ENCODE data around the gene EPB41L3. TPM values are rescaled to one million over a fixed set of nuclear protein-coding genes. Genes with fewer than 3 reads are reported as not detected.

EPB41L3 gene
- polyA plus RNA-seq, 1 donor from 2014 or later = 19.6 TPM

DNA sequence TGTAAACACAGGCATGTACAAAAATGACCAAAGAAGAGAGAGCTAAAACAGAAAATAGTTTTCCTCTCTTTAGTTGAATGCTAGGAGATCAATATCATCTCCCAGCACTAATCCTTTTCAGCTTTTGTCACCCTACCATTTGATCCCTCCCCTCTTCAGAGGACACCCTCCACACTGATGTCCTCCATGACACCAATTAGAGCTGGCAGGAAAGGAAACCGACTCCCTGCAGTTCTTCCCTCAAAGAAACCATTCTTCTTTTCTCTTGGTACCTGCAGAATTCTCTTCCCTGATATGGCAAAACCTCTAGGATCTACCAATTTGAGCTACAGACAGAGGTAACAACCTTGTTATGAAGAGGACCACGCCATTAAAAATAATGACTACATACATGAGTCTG lies 5.3 kb downstream of the EPB41L3 start:
- no peak overlapping the region for H3K27ac ChIP-seq (ENCODE audit: low read length)
- H3K4me3 ChIP-seq (ENCODE audit: low read length) = no peak overlapping the region
- H3F3A ChIP-seq (ENCODE audit: insufficient read depth, low read length, poor library complexity, severe bottlenecking) = no peaks in the 10 kb centered on the region
- H3K9me2 ChIP-seq (ENCODE audit: insufficient read depth, low read length) = no peaks in the 10 kb centered on the region
- H3K9me3 ChIP-seq (ENCODE audit: low read length) = no peaks in the 10 kb centered on the region
- no peak overlapping the region for H3K9ac ChIP-seq (ENCODE audit: low read length)
- peaks cover 17% of the 10 kb centered on the region for H3K27me3 ChIP-seq (ENCODE audit: insufficient read depth, low read depth, low read length)
- TF ChIP-seq POLR2AphosphoS5 (IDR thresholded peaks at IDR 0.05) (no peak), TAF1 (IDR thresholded peaks at IDR 0.05; ENCODE audit: low read depth) (no peak), RAD21 (conservative IDR thresholded peaks at IDR 0.05) (no peak), EP300 (conservative IDR thresholded peaks at IDR 0.05; ENCODE audit: poor library complexity, severe bottlenecking) (no peak)
- no peaks in the 10 kb centered on the region for H3K79me2 ChIP-seq (replicated peaks; ENCODE audit: insufficient read depth, low read length)
- no peak overlapping the region for H3K4me2 ChIP-seq (ENCODE audit: low read length)
- no peaks in the 10 kb centered on the region for H4K20me1 ChIP-seq (ENCODE audit: insufficient read depth)
- no peak overlapping the region for H2AFZ ChIP-seq (ENCODE audit: low read depth, low read length)
- no peaks in the 10 kb centered on the region for H3K36me3 ChIP-seq (ENCODE audit: insufficient read depth, low read length)

GRCh38 chr18:5537860-5538259 lies 5.9 kb downstream of the EPB41L3 start:
- TF ChIP-seq EP300 (conservative IDR thresholded peaks at IDR 0.05; ENCODE audit: poor library complexity, severe bottlenecking) (no peak), CTCF (IDR thresholded peaks at IDR 0.05; ENCODE audit: poor library complexity, severe bottlenecking) (no peak), TAF1 (IDR thresholded peaks at IDR 0.05; ENCODE audit: low read depth) (no peak), EZH2 (IDR thresholded peaks at IDR 0.05; ENCODE audit: borderline replicate concordance, insufficient read depth, low read length, poor library complexity, severe bottlenecking) (no peak), MXI1 (conservative IDR thresholded peaks at IDR 0.05; ENCODE audit: poor library complexity, severe bottlenecking) (no peak), RAD21 (conservative IDR thresholded peaks at IDR 0.05) (no peak)
- Histone ChIP-seq H3F3A (ENCODE audit: insufficient read depth, low read length, poor library complexity, severe bottlenecking) (no peaks in the 10 kb centered on the region), H3K9me3 (ENCODE audit: low read length) (no peaks in the 10 kb centered on the region), H3K4me2 (ENCODE audit: low read length) (no peak overlapping the region), H3K79me2 (replicated peaks; ENCODE audit: insufficient read depth, low read length) (no peaks in the 10 kb centered on the region), H2AFZ (ENCODE audit: low read depth, low read length) (no peak overlapping the region), H3K9me2 (ENCODE audit: insufficient read depth, low read length) (no peaks in the 10 kb centered on the region), H3K27me3 (ENCODE audit: insufficient read depth, low read depth, low read length) (peaks cover 17% of the 10 kb centered on the region), H3K4me3 (ENCODE audit: low read length) (no peak overlapping the region), H3K36me3 (ENCODE audit: insufficient read depth, low read length) (no peaks in the 10 kb centered on the region), H4K20me1 (ENCODE audit: insufficient read depth) (no peaks in the 10 kb centered on the region), H3K9ac (ENCODE audit: low read length) (no peak overlapping the region), H3K27ac (ENCODE audit: low read length) (no peak overlapping the region)

GRCh38 chr18:5534845-5535244 lies 9.0 kb downstream of the EPB41L3 start:
- H3F3A ChIP-seq (ENCODE audit: insufficient read depth, low read length, poor library complexity, severe bottlenecking) = no peaks in the 10 kb centered on the region
- TF ChIP-seq POLR2AphosphoS5 (IDR thresholded peaks at IDR 0.05) = no peak
- no peak for TF ChIP-seq RAD21 (conservative IDR thresholded peaks at IDR 0.05)
- no peak for TF ChIP-seq EZH2 (IDR thresholded peaks at IDR 0.05; ENCODE audit: borderline replicate concordance, insufficient read depth, low read length, poor library complexity, severe bottlenecking)
- no peak for TF ChIP-seq EP300 (conservative IDR thresholded peaks at IDR 0.05; ENCODE audit: poor library complexity, severe bottlenecking)
- no peak for TF ChIP-seq SMC3 (conservative IDR thresholded peaks at IDR 0.05; ENCODE audit: poor library complexity)
- no peak for TF ChIP-seq REST (IDR thresholded peaks at IDR 0.05; ENCODE audit: borderline replicate concordance)
- TF ChIP-seq TAF1 (IDR thresholded peaks at IDR 0.05; ENCODE audit: low read depth) = no peak
- TF ChIP-seq MXI1 (conservative IDR thresholded peaks at IDR 0.05; ENCODE audit: poor library complexity, severe bottlenecking) = no peak
- TF ChIP-seq CTCF (IDR thresholded peaks at IDR 0.05; ENCODE audit: poor library complexity, severe bottlenecking) = no peak
- no peaks in the 10 kb centered on the region for H3K9me3 ChIP-seq (ENCODE audit: low read length)
- H3K4me2 ChIP-seq (ENCODE audit: low read length) = no peak overlapping the region
- H3K9ac ChIP-seq (ENCODE audit: low read length) = no peak overlapping the region
- no peaks in the 10 kb centered on the region for H3K27me3 ChIP-seq (ENCODE audit: insufficient read depth, low read depth, low read length)
- H2AFZ ChIP-seq (ENCODE audit: low read depth, low read length) = no peak overlapping the region
- H3K36me3 ChIP-seq (ENCODE audit: insufficient read depth, low read length) = no peaks in the 10 kb centered on the region
- H3K4me3 ChIP-seq (ENCODE audit: low read length) = no peak overlapping the region
- no peaks in the 10 kb centered on the region for H3K79me2 ChIP-seq (replicated peaks; ENCODE audit: insufficient read depth, low read length)
- H4K20me1 ChIP-seq (ENCODE audit: insufficient read depth) = no peaks in the 10 kb centered on the region
- H3K27ac ChIP-seq (ENCODE audit: low read length) = no peak overlapping the region
- H3K9me2 ChIP-seq (ENCODE audit: insufficient read depth, low read length) = no peaks in the 10 kb centered on the region

Measured in neural cell (in vitro differentiated cells).